Loucy (cell line): ENCODE results near the gene NUB1.

ENCODE experiments used
- CTCF ChIP-seq: fragments of 200-600 bp; sonication (generic); conservative IDR thresholded peaks from 2 replicates; pipeline ENCODE4 v1.5.1; 2014; ENCODE audit warnings: mild to moderate bottlenecking, antibody characterized with exemption, low read length
- EZH2phosphoT487 ChIP-seq: fragments of 200-600 bp; IDR thresholded peaks from 2 replicates; pipeline ENCODE4 v1.6.1; 2018; ENCODE audit warnings: antibody characterized with exemption, mild to moderate bottlenecking, moderate library complexity, borderline replicate concordance

GRCh38 chr7:151307536-151307935, 34.1 kb upstream of the NUB1 start:
- no peak for TF ChIP-seq CTCF
- TF ChIP-seq EZH2phosphoT487 = no peak
